Measurements from ENCODE around the gene CDCA4.

The CDCA4 gene

DNA sequence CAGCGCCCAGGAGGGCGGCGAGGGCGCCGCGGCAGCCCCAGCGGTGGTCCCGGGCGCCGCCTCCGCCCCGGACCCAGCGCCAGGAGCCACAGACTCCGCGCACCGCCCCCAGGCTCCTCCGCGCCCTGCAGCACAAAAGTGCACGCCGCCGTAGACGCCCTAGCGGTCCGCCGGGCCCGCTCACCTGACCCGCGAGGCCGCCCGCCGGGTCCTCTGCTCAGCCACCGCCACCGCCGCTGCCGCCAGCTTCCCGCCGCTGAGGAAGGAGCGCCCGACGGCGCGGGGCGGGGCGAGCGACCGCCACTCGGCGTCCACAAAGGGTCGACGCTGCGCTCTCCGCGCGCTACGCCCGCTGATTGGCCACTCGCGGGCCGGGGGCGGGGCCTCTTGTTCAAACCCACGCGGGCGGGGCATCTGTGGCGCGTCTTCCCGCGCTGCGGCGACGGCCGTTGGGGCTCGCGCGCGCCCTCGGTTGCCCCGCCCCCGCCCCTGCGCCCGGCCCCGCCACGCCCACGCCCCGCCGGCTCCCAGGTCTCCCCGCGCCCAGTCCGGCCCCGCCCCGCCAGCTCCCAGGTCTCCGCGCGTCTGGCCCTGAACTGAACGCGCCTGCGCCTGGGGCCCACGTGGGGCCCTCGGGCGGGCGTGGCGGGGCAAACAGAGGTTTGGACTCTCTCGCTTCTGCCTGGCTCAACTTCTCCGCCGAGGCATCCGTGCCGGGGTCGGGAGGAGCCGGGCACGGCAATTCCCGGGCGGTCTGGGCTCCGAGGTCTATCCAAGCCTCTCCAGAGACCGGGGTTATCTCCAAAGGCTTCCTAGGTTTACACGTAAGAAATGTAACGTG, at the start of gene CDCA4:
Gene CDCA4 (minus strand): TSS at position 269 of the 841 bp plus-strand sequence. CDS start 9,154 bp downstream, outside the sequence.
- peak; percentile 98 for DNase-seq

- DNase-seq = no peak
Measured at GRCh38 chr14:105069871-105070759, 49.2 kb upstream of the CDCA4 start.

DNA sequence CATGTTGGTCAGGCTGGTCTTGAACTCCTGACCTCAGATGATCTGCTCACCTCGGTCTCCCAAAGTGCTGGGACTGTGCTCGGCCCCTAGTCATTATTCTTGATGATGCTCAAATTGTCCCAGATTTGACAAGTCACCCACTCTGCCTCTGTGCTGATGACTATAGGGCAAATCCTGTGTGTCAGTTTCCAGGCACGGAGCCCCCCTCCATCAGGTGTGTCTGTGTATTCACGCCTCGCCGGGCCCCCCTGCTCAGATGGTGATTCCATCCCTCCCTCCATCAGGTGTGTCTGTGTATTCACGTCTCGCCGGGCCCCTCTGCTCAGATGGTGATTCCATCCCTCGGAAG, 48.6 kb upstream of the CDCA4 start:
- DNase-seq = no peak

GRCh38 chr14:105068818-105069217, 47.9 kb upstream of the CDCA4 start:
- no peak for DNase-seq

DNA sequence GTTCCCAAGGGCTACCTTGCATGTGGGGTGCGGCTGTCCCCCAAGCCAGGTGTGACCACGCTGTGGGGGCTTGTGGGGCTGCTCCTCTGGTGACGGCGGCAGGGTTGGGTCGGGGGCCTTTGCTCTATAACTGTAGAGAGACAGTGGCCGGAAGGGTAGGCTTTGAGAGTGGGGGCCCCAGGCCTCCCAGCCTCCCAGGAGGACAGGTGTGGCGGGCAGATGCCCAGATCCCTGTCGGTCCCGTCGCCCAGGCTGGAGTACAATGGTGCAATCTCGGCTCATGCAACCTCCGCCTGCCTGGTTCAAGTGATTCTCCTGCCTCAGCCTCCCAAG, 47.1 kb upstream of the CDCA4 start:
- no peak for DNase-seq

DNA sequence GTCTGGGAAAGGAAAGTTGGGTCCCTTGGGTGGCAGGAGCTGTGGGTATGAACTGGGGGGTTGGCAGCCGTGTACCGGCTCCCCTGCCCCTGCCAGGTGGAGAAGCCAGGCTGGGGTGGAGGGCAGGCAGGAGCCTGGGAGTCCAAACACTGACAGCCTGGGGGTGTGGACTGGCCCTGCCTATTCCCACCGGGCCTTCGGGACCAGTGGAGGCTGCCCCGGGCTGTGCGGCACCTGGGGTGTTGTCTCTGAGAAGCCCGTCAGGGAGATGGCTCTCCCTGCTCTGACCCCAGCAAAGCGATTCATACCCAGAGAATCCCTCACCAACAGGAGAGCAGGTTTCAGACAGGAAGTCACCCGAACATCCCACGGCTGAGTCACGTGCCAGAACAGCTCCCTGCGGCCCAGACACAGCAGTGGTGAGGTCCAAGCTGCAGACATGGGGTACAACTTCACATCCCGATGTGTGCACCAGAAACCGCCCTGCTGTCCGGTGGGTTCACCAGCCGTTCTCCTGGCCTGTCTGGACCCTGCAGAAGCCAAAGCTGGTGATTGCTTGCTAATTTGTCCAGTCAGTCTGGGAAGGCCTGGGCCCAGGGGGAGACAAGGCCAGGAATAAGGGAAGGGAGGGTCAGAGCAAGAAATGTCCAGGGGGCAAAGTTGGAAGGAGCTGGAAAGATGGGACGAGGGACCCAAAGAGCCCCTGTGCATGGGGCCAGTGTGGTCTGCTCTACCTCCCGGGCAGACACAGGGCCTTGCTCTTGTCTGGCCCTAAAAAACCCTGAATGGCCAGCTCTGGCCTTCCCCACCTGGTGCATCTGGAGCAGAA, 46.5 kb upstream of the CDCA4 start:
- DNase-seq = no peak

DNA sequence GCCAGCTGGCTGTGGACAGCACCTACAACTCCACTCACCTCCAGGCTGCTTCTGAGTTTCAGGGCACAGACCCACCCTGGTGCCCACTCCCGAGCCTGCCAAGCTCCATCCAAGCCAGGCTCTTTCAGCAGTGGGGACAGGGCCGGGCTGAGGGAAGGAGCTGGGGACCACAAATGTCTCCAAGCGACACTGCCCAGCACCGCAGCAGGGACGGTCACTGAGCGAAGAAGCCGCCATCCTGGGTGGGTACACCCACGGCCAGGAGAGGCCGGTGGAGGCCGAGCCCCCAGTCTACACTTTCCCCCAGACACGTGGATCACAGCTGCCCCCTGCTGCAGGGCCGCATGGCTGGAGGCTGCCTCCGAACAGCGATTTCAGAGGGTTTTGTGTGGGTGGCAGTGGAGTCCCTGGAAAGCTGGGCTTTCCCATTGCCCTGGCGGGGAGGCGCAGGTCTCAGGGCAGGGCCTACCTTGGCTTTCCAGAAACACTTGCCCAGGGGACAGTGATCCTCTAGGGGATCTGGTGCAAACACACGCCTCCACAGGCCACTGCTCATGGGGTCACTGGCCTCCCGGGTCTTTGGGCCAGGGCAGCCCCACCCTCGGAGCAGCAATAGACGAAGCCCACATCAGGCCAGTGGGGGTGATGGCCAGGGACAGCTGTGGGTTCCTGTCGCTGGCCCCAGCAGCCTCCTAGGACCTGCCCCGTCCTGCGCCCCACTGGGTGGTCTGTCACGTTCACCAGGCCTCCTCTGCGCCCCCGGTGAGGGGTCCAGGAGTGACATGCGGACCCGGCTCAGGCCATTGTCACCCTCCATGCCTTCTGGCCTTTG, 45.6 kb upstream of the CDCA4 start:
- DNase-seq = no peak

DNA sequence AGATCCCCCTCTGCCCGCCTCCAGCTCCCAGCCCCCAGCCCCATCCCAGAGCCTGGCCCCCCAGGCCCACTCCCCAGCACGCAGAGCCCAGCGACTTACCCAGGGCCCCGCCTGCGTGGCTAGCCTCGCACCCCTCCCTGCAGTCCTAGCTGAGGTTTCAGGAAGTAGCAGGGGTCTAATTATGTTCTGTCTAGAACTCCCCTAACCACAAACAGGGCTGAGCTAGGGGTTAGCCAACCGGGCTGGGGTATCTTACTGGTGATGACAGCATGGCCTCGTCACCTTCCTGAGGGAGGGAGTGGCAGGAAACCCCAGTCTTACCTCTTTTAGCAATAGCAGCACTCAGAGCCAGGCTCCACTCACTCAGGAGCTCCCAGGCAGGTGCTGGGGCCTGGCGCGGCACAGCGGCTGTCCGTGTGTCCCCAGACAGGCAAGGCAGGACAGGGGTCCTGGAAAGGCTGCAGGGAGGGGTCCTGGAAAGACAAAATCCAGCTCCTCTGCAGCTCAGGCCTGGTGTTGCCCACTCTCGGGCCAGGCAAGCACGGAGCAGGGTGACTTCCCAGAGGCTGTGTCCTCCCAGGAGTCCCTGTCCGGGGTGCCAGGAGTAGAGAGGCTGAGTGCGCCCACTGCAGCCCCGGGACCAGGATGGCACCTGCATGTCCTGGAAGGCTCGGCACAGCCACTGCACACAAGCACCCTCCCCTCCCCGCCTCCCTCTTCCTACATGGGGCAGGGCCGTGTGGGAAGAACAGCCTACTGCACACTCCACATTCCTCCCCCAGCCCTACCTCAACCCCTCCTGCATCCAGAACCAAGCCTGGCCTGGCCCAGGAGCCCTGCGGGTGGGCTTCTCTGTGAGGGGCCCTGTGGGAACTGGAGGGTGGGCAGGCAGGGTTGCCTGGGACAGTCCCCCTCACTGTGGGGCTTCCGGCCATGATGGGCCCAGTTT, 44.7 kb upstream of the CDCA4 start, which contains the start of gene GPR132:
Gene GPR132 (minus strand): TSS at position 151 of the 949 bp plus-strand sequence. CDS start 10,010 bp downstream, outside the sequence.
- peak; percentile 86 for DNase-seq

- peak; percentile 81 for DNase-seq
Measured at GRCh38 chr14:105064721-105065143, 43.8 kb upstream of the CDCA4 start.

DNA sequence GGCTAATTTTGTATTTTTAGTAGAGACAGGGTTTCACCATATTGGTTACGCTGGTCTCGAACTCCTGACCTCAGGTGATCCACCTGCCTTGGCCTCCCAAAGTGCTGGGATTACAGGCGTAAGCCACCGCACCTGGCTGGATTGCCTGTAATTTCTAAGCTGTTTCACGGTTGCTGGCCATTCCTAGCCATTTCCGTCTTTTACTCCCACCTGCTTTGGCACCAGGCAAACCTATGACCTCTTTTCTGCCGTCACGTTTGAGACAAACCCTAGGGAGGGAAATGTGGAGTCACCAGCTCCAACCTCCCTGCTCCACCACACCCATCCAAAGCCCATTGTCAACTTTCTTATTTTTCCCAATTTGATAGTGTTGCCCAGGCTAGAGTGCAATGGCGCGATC, 43.1 kb upstream of the CDCA4 start:
- DNase-seq = no peak

DNA sequence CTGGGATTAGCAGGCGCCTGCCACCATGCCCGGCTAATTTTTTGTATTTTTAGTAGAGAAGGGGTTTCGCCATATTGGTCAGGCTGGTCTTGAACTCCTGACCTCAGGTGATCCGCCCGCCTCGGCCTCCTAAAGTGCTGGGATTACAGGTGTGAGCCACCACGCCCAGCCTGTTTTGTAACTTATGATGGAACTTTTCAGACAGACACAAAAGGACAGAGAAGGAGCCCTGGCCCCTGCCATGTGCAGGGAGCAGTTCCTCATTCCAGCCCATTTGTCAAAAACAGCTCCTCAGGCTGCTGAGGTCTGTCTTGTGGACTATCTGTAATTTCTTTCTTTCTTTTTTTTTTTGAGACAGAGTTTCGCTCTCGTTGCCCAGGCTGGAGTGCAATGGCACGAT, 42.6 kb upstream of the CDCA4 start:
- DNase-seq = peak; percentile 56

DNA sequence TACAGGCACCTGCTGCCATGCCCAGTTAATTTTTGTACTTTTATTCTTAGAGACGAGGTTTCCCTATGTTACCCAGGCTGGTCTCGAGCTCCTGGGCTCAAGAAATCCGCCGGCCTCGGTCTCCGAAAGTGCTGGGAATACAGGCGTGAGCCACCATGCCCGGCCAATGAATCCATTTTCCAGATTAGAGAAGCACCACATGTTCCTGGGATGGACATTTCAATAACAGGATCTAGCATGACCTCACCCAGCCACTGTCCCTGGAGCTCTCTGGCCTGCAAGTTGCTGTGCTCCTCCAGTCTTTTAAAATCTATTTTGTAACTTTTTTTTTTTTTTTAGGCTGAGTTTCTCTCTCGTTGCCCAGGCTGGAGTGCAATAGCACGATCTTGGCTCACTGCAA, 42.2 kb upstream of the CDCA4 start:
- no peak for DNase-seq

DNA sequence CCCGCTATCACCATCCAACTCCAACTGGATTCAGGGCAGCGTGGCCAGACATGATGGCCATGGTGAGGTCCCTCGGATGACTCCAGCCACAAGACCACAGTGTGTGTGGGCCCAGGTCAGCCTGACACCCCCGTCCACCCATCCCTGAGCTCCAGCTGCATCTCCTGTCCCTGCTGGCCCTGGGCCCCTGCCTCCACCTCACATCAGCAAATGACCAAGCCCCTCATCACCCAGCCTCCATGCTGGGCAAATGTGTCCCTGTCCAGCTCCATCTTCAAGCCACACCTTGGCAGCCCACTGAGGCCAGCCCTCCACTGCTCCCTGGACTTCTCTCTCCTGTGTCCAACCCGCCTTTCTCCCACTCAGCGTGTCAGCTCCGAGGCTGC, 41.2 kb upstream of the CDCA4 start:
- DNase-seq = no peak

DNA sequence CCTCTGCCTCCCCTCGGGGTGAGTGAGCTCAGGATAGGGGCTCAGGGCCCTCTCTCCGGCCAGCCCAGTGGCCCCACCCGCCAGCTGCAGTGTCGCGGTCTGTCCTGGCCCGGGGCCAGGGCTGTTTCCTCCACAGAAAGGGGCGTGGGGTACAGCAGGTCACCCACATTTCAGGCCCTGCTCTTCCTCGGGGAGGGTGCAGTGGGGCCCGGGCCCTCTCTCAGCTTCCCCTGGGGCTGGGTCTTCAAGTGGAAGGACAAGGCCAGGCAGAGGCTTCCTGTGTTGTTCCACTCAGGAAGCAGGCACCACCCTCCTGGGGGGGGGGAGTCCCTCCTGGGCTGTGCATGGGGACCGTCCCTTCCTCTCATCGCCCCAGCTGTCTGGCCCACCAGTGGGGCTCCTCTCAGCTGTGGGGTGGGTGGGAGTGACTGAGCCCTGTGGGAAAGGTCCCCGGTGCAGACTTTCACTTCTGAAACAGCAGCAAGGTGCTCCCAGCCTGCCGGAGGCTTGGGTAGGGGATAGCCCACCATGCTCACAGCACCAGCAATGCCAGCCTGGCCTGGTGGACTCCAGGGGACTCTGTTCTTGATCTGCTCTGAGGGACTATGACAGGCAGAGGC, 40.7 kb upstream of the CDCA4 start:
- DNase-seq = peak; percentile 81

- DNase-seq = peak; percentile 69
Measured at GRCh38 chr14:105060751-105061427, 40.0 kb upstream of the CDCA4 start.

GRCh38 chr14:105059925-105060565, 39.2 kb upstream of the CDCA4 start:
- no peak for DNase-seq

GRCh38 chr14:105059035-105059924, 38.4 kb upstream of the CDCA4 start:
- no peak for DNase-seq

DNA sequence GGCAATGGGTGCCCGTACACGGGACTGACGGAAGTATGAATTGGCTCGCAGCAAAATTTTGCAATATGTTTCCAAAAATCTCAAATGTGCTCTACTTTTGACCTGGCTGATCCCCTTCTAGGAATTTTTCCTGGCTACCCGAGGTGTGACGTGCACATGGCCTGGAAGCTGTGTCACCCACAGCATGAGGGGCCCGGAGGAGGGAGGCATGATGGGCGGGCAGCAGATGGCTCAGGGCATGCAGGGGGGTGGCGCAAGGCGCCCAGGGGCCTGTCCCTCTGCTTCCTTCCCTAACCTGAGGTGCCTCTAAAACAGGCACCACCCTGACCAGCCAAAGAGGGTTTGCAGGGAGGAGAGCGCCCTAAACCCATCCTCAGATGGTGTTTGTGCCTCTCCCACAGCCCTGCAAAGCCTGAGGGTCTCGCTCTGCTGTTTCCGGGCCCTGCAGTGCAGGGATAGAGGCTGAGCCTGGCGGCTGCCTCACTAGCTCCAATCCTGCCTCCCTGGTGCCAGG, 37.7 kb upstream of the CDCA4 start:
- no peak for DNase-seq

All from hematopoietic multipotent progenitor cell treated with erythropoietin and hydrocortisone succinate and interleukin-3 and kit ligand, for 6 days (in vitro differentiated cells).